GM12872 (cell line): ENCODE results near the gene LAPTM4A.

ENCODE experiments used
- TF ChIP-seq, protein P1 (sequence below): IDR thresholded peaks from 3 replicates; pipeline ENCODE4 v1.5.1; 2011; ENCODE audit warnings: low read depth, mild to moderate bottlenecking, low read length, moderate library complexity; ENCODE audit not compliant: insufficient read depth

The LAPTM4A gene

DNA sequence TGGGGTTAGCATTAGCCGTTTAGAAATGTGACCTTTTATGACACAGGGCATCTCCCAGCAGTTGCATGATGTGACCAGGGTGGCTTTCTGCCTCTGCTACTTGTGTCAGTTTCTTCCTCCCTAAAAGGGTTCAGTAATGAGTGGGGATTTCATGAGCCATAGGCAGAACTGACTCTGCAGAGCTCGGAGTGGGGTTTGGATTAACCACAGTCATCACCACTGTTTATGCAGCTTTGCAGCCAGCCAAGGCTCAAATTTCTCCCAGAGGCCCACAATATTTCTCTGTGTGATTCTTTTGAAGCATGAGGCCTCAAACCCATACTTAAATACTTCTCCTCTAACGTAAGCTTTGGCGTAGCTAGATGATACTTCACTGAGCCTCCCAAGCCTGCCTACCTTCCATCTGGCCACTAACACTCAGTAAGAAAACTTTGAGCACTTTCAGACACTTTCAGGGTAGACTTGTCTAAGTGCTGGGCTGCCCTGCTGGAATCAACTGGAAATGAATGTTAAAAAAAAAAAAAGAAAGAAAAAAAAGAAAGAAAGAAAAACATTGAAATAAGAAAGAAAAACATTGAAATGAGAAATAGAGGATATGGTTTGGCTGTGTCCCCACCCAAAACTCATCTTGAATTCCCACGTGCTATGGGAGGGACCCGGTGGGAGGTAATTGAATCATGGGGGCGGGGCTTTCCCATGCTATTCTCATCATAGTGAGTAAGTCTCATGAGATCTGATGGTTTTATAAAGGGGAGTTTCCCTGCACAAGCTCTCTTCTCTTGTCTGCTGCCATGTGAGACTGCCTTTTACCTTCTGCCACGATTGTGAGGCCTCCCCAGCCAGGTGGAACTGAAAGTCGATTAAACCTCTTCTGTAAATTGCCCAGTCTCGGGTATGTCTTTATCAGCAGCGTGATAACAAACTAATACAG is 11.5 kb upstream of the LAPTM4A start:
- TF ChIP-seq, protein P1, sequence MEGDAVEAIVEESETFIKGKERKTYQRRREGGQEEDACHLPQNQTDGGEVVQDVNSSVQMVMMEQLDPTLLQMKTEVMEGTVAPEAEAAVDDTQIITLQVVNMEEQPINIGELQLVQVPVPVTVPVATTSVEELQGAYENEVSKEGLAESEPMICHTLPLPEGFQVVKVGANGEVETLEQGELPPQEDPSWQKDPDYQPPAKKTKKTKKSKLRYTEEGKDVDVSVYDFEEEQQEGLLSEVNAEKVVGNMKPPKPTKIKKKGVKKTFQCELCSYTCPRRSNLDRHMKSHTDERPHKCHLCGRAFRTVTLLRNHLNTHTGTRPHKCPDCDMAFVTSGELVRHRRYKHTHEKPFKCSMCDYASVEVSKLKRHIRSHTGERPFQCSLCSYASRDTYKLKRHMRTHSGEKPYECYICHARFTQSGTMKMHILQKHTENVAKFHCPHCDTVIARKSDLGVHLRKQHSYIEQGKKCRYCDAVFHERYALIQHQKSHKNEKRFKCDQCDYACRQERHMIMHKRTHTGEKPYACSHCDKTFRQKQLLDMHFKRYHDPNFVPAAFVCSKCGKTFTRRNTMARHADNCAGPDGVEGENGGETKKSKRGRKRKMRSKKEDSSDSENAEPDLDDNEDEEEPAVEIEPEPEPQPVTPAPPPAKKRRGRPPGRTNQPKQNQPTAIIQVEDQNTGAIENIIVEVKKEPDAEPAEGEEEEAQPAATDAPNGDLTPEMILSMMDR, result no peak

DNA sequence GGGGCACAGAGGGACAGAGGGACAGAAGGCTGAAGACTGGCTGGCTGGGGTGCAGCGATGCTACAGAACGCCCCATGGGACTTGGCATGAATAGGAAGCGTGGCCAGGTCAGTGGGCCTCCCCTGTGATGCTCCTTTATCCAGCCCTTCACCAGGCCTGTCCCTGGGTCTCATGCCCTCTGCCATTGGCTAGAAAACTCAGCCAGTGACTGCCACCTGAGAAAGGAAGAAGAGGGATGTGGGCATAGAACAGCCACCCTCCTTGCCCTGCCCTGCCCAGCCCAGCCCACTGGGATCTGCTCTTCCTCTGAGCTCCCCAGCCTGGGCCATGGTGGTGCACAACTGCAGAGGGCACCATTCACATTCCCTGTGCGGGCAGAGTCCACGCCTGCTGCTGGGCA is 10.5 kb upstream of the LAPTM4A start:
- TF ChIP-seq, protein P1, result no peak

DNA sequence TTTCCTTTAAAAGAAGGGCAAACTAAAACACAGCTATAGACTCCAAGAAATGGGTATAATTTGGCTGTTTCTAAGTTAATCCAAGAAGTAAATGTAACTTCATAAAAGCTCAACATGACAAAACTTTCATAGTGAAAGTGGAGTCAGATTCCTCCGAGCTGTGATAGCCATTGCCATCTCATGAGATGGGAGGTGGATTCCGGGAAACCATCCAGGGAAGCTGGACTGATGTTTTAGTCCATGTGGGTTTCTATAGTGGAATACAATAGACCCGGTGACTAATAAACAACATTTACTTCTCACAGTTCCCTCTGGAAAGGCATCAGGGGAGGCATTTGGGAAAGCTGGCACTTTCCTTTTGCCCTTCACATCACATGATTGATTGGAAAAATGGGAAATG is 10.0 kb upstream of the LAPTM4A start:
- TF ChIP-seq, protein P1, result no peak

- TF ChIP-seq, protein P1, result no peak
These were observed 8.7 kb upstream of the LAPTM4A start for GRCh38 chr2:20060106-20060505.

DNA sequence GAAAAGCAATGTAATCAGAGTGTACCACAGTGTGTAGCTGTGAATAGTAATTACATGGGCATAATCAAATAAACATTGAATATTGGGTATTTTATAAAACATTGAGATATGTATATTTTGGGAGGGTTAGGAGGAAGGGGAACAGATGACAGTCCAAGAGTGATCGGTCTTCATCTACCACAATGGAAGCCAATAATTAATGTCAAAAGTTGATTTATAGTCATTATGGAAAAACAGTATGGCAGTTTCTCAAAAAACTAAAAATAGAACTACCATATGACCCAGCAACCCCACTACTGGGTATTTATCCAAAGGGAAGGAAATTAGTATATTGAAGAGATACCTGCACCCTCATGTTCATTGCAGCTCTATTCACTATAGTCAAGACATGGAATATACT is 5.8 kb upstream of the LAPTM4A start:
- TF ChIP-seq, protein P1, result no peak

DNA sequence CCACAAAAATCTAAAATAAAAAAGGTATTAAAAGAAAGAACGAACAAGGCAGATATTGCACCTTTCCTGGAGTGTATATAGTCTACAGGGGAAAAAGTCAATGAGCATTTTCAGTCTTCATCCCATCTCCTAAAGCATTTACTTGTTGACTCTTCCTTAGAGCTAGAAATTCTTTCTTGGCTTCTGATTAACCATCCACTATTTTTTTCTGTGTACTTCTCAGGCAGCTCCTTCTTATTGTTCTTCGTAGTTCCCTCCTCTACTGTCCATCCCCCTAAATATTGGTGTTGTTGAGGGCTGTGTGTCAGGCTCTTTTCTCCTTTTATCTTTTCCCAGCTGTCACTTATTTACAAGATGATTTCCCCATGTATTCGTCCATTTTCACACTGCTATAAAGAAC is 3.5 kb upstream of the LAPTM4A start:
- TF ChIP-seq, protein P1, result no peak

- TF ChIP-seq, protein P1, result no peak
These were observed 2.7 kb upstream of the LAPTM4A start for GRCh38 chr2:20054119-20054518.
